Fibroblast of peridontal ligament (primary cell): ENCODE data around the gene BPGM.
"Not testable (repeated sequence)": the region's sequence is repeated elsewhere in the genome, so short reads cannot be mapped to it uniquely, and the experiment has no call there.

Experiments
- DNase-seq: peaks from one replicate; pipeline ENCODE4 v3.0.0-alpha.2; 2010; ENCODE audit errors: extremely low read depth

Gene BPGM

DNA sequence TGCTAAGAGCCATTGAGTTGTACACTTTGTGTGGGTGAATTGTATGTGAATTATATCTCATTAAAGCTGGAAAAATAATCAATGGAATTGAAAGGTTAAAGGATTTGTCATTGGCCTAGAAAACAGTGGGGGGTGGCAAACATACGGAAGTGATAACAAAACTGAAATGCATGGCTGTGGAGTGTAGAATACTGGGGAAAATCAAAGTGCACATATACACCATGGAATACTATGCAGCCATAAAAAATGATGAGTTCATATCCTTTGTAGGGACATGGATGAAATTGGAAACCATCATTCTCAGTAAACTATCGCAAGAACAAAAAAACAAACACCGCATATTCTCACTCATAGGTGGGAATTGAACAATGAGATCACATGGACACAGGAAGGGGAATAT lies 18.4 kb downstream of the BPGM start:
- DNase-seq = not testable (repeated sequence)

DNA sequence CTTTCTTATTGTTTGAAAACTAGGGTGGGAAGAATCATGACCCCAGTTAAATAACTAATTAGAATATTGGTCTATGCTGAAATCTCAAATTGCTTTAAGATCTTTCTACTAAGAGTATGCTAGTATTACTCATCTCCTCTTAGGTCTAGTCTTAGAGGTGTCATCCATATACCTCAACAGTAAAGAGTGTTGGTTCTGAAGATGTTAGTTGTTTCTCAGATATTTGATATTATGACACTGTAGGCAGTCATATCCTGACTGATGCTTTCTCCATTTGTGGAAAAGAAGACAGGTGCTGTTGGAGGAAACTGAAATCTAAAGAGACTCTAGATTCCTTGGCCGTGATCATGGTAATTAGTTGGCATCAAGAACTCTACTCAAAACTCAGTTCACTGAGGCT lies 21.2 kb downstream of the BPGM start:
- DNase-seq = no peak

DNA sequence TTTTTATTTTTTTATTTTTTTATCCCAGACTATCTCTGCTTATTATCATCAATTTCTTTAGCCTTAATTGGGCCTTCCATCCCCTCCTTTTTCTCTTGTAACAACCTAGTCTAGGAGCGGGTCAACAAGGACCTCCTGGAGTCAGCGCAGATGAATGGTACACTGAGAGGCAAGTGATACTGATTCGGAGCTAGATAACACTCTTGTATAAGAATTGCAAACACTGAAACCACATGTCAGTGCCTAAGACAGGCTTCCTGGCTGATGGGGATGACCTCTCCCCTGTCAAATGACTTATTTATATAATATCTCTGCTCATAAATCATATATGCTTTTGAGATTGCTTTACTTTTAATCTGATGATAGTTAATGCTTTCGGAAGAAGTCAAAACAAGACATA lies 22.7 kb downstream of the BPGM start:
- no peak for DNase-seq

DNA sequence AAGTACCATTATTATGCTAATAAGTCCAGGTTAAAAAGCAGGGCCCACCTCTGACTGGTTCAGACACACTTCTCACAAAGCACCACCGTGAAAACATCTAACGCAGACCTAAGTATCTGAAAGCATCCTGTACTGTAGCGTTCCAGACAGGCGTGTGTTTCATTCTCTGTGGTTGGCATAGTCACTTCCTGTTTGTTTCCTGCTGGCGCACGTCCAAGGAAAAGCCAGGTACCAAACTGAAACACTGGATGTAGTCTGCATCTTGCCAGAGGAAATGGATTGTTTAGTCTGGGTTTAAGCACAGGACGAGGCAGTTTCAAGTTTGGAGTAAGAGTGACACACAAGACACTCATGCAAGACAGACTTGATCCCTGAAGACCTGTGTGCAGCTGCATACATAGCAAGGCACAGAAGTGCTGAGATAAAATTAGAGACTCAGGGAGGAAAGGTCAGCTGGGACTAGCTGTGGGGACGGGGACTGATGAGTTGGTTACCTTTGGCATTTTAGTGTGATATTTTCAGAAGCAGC lies 23.3 kb downstream of the BPGM start:
- peak; percentile 57 for DNase-seq

DNA sequence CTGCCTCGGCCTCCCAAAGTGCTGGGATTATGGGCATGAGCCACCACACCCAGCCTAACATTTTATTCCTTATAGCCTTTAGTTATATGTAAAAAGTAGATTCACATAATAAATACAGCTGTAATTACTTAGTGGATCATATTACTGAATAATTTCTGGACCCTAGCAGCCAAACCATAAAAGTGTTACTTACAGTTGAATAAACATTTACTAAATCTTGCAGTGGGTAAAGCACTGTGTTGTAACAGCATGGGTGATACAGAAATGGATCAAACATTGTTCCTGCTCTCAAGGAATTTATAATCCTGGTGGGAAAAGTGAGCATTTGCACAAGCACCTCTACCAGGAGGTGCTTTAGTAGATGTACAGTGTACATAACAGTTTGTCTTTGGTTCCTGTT lies 25.0 kb downstream of the BPGM start:
- no peak for DNase-seq

DNA sequence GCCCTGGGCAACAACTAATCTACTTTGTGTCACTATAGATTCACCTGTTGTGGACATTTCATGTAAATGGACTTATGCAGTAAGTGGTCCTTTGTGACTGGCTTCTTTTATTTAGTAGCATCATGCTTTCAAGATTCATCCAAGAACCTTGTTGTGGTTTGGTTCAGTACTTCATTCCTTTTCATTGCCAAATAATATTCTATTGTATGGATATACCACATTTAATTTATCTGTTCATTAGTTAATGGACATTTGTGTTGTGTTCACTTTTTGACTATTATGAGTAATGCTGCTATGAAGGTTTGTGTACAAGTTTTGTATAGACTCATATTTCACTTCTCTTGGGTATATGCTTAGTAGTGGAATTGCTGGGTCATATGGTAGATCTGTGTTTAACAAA lies 27.8 kb downstream of the BPGM start:
- no peak for DNase-seq

DNA sequence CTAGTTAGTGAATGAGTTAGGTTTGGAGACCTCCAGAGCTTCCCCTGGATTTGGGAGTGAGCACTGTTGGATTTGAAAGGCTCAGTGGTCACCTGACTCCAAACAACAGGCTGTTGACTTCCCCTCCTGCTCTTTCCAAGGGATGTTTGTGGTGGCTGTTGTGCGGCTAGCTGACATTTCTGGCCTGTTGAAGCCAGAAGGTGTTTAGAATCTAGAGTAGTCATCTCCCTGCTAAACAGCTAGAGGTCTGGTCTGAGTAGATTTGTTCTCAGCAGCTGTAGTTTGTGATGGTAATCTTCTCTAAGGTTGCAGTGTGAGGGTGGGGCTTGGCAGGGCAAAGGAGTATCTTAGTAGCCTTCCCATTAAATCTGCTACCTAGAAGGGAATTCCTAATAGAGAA lies 30.1 kb downstream of the BPGM start:
- DNase-seq = no peak

DNA sequence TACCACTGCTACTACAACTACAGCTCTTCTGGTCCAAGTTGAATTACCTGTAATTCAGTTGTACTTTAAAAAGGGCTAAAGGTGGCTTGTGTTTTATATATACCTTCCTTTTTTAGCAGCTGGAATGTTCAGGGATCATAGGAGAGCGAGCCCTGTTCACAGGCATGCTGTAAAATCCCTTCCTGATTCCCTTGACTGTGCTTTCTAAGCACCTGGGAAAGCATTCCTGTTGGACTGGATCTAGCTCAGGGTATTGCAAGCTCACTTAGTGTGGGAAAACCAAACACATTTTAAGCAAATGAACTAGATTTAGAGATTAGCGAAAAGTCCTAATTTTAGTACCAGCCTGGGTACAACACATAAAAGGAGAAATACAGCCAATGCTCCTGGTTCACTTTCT lies 31.5 kb downstream of the BPGM start:
- DNase-seq = no peak

DNA sequence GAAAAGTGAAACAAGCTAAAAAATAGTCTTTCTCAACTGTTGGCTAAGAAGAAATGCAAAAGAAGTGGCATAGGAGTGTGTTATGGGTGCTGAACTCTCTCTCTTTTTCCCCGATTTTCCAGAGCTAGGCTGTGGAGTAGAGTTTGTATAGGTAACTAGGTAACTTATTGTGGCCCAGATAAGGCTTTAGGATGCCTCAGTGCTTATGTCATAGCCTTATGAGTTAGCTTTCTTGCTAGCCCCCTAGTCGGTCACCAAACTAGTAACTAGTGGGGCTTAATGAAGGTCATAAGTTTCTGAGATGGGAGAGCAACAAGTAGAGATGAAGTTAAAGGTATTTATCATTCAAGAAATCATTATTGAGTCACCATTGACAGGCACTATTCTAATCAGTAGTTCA lies 32.4 kb downstream of the BPGM start:
- DNase-seq = no peak

DNA sequence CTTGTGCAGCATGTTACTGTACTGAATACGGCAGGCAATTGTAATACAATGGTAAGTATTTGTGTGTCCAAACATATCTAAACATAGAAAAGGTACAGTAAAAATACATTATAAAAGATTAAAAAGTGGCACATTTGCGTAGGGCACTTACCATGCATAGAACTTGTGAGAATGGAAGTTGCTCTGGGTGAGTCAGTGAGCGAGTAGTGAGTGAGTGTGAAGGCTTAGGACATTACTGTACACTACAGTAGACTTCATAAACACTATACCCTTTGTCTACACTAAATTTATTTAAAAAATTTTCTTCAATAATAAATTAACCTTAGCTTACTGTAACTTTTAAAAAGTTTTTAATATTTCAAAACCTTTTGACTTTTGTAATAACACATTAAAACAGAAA lies 37.5 kb downstream of the BPGM start:
- no peak for DNase-seq

DNA sequence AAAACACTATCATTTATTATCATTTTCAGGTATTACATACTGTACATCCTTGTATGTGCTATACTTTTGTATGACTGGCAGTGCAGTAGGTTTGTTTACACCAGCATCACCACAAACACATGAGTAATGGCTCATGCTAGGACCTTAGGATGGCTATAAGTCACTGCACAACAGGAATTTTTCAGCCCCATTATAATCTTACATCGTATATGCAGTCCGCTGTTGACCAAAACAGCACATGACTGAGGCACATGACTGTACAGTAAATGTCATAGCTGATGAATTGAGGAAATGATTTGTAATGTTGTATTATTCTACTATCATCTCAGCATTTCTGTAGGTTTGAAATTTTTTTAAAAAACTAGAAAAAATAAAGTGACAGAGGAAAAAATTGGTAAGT lies 38.6 kb downstream of the BPGM start:
- peak; percentile 48 for DNase-seq

DNA sequence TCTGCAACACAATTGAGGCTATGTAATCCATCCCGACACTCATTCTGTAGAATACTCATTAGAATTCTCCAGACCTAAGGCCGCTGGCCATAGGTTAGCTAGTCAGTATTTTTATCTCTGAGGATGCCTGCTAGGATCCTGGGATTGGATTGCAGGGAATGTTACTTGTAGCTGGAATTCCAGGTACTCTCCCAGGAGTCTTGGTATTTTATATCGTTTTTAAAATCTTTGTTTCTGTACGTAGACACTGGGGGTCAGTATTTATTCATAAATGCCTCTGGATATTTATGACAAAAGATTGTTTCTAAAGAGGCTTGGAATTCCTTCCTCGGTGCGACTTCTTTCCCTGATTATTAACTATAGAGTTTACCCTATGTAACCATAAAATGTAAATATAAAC lies 40.1 kb downstream of the BPGM start:
- DNase-seq = peak; percentile 75

DNA sequence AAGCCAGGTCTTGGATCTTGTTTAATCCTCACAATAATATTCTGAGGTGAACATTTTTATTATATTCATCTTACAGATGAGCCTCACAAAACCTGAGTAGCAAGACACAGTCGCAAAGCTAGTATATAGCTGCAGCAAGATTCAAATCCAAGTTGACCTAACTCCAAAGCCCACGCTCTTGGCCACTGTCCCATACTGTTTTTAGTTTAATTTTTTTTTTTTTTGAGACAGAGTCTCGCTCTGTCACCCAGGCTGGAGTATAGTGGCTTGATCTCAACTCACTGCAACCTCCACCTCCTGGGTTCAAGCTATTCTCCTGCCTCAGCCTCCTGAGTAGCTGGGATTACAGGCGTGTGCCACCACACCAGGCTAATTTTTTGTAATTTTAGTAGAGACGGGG lies 42.9 kb downstream of the BPGM start:
- DNase-seq = not testable (repeated sequence)

DNA sequence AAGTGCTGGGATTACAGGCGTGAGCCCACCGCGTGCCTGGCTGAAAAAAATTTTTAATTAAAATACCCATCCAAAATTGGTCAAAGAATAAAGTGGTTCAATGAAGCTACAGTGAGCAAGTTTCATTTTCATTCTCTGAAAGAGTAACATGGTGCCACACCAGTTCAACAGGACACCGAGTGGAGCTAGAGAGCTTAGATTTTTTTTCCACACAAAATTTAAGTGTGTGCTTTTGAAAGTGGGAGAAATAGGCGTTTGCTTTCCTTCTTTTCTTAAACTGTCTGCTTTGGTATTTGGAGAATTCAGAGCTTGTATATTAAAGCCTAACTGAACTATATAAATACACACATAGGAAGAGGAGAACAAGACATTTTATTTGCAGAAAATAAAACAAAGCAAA lies 43.4 kb downstream of the BPGM start:
- DNase-seq = peak; percentile 95

DNA sequence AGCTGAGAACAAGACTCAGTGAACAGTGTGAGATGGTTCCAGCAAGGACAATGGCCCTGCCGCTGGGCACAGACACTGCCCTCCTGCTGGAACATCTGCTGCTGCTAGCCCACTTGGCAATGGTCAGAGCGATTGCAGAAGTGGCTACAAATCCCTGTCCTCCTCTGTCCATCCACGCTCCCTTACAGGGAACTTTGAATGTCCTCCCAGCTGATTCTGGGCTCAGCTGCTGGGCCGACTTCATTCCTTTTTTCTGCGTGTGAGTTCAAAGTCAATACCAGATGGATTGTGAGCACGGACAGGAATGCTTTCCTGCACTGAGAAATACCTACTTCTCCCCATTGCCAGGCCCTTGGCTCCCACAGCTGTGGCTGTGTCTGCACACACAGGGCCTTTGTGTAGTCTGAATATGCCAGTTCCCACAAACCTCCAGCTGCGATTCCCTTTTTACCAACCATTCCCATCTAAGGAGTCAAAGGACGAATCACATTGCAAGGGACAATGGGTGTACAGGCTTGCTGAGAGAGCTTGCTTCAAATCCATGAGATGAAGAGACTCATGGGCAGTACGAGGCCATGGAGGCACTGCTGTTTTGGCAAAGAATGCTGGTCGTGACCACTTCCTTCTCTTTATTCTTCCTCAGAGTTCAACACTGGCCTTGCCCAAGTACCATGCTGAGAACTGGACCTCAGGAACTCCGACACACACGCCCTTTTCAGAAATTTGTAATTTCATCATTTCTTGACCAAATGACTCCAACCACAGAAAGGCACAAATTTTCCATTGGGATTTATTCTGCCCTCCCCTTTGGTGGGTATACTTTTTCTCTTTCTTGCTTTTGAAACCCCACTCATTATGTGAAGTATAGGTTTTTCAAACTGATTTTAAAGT lies 44.2 kb downstream of the BPGM start:
- DNase-seq = peak; percentile 73

DNA sequence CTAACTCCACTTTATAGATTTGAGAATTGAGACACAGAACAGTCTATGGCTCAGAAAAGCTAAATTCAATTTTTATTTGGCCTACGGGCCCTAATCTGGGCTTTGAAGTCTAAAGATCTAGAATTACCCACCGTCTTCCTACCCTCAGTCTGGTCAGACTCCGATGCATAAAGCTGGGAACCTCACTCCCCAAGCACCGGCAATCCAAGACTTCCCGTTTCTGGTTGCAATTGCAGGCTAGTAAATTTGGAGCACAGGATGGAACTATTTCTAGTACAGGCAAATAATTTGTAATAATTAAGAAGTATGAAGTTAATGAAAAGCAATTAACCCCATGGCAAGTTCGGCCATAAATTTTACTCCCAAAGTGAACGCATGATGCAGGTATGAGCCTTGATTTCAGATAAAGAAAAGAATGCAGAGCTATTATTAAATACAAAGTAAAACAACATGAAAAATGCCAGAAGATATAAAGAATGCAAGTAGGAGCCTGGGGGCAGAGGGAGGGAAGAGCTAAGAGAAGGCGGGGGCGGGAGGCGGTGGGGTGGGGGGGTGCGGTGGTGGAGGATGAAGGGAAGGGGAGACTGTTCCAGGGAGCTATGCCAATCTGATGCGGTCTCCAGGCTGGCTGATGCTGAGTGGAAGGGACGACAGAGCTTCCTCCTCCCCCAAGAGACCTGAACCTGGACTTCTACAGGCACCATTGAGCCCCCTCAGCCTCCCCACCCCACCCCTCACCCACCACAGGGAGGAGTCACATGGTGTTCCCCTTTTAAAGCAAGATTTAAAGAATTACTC lies 45.1 kb downstream of the BPGM start:
- DNase-seq = peak; percentile 82

DNA sequence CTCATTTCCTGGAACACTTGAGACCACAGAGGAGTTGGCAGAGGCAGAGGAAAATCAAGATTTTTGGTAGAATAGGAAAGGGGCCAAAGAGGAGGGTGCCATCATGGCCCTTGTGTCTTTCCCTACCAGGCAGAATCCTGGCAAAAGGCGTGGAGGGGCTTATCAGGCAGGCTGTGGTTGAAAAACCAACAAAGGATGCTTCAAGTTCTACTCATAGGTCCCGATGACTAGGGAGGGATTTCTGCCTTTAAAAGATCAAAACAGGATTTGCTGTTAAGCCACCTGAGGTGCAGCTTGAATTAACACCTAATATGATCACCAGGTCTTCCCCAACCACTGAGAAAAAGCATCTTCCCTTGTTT lies 45.7 kb downstream of the BPGM start:
- no peak for DNase-seq

DNA sequence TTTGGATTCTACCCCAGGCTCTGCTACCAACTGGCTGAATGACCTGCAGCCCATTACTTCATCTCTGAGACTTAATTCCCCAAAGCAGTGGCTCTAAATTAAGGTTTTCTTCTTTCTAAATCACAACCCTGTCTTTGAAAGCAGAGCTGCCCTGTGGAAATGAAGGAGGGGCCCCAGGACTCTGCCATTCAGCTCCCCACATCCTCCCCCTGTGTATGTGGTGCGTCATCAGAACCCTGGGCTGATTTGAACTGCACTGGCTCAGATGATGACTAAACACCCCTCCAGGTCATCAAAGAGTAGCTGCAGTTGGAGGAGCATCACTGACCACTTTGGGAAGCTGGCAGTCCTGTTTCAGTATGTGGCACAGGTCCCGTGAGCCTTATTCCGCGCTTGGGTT lies 46.6 kb downstream of the BPGM start:
- peak; percentile 99 for DNase-seq

DNA sequence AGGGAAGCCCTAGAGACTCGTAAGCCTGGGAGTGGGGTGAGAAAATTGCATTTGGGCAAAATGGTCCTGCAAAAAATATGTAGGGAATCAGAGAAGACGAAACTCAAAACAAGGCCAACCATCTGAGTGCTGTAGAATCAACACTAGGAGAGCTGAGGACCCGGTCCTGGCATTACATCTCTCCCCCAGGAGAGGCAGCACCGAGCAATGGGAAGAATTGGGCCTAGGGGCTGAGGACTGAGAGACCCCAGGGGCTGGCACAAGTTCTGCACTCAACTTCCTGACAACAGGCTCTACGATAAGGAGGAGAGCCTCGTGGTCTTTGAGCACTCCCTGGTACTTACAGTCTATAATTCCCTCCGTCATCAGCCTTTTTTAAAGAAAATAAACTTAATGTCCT lies 47.6 kb downstream of the BPGM start:
- DNase-seq = no peak

DNA sequence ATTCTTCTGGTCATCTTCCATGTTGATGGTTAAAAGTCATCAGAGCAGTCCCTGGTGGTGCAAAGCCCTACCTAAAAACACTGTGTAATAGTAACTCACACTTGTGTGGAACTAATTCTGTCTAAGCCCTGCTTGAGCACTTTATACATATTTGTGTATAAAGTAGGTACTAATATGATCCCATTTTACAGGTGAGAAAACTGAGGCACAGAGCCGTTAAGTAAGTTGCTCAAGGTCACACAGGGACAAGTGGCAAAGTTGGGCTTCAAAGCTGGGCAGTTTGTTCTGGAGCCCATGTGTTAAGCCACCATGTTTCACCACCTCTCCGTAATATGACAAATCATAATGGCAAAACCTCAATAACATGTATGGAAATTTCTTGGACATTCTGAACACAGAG lies 48.1 kb downstream of the BPGM start:
- no peak for DNase-seq

DNA sequence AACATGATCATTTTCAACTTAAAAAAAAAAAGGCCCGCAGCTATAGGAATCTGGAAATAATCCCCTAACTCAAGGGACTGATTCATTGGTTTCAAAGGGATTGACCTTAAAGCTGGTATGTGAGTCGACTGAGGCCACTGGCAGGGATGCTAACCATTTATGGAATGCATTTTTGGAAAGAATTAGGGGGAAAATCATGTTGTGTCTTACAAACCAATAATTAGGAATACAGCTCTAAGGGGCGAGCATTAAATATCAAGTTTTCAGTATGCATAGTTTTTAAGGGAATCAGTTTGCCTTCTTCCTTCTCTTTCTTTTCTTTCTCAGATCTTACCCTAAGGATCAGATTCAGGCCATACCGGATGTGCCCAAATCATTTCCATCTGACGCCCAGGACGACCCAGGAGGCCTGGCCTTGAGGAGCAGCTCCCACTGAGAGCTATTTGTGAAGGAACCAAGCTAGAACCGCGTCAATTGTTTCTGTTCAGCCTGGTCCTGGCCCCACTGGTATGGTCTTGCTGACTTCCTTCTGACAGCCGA lies 48.7 kb downstream of the BPGM start:
- DNase-seq = peak; percentile 98

DNA sequence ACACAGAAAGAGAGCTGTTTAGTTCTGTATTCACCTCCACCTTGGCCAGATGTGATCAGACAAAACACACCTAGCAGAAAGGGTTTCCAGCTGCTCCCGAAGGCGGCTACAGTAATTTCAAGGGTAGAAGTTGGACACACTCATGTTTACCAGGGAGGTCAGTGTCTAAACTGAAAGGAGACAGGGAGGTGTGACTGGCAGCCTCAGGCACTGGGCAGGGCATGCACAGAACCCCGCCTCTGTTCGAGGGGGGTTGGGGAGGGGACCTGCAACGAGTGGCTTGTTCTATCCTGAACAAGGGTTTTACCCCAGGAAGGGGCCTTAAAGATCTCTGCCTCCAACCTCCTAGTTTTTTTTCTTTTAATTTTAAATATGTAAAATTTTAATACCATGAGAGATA lies 49.6 kb downstream of the BPGM start:
- no peak for DNase-seq
